ENCODE results near the gene MIA2. TPM values are rescaled to one million over a fixed set of nuclear protein-coding genes. Genes with fewer than 3 reads are reported as not detected.

The MIA2 gene
- total RNA-seq, 1 donor, result 21.6 TPM

DNA sequence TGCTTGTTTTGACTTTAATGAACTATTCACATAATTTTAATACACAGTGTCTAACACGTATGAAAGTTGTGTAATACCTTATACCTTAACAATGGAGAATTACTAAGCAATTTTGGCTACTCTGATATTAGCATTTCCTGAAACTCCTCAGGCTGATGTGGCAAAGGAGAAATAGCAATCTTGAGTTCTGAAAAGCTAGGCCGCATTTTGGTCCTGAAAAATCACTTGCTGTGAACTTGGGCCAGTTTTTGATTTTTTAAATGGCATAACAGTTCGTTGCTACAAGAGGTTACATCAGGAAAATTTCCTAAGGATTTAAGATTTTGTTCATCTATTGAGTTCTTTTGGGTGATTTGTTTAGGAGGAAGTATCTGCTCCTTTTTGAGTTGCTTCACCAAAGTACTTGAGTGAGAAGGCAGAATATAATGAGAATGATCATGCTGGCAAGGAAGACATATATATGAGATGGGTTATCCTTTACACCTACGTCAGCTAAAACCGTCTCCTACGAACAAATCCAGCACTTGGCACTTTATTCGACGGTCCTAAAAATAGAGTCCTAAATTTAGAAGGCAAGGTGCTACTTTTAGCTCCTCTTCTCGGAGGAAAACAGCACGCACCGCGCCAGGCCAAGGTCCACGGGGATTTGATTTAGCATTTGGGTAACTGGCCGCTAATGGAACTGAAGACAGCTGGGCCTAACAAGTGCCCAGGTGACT lies 32.2 kb downstream of the MIA2 start:
- H3K4me3 ChIP-seq (ENCODE audit: low read depth, low read length), result peak overlapping the region; percentile 88
- TF ChIP-seq, protein P1, sequence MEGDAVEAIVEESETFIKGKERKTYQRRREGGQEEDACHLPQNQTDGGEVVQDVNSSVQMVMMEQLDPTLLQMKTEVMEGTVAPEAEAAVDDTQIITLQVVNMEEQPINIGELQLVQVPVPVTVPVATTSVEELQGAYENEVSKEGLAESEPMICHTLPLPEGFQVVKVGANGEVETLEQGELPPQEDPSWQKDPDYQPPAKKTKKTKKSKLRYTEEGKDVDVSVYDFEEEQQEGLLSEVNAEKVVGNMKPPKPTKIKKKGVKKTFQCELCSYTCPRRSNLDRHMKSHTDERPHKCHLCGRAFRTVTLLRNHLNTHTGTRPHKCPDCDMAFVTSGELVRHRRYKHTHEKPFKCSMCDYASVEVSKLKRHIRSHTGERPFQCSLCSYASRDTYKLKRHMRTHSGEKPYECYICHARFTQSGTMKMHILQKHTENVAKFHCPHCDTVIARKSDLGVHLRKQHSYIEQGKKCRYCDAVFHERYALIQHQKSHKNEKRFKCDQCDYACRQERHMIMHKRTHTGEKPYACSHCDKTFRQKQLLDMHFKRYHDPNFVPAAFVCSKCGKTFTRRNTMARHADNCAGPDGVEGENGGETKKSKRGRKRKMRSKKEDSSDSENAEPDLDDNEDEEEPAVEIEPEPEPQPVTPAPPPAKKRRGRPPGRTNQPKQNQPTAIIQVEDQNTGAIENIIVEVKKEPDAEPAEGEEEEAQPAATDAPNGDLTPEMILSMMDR (IDR thresholded peaks at IDR 0.05; ENCODE audit: insufficient read depth, low read depth, low read length), result no peak
- peak; percentile 22 for DNase-seq (ENCODE audit: low read depth)

DNA sequence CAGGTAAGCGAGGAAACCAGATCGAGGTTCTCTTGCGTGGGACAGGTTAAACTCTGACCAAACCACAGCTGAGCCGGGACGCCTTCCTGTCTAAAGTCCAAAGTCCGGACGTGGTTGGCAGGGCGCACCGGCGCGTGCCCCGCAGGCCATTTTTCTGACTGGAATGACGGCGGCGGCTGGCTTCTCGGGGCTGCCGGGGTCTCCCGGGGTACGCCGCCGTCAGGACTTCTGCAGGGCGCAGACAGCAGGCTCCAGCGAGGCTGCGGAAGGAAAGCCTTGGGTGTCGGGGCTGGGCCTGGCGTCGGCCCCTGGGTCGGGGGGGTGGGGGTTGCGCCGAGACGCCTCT lies 32.8 kb downstream of the MIA2 start:
- TF ChIP-seq, protein P1 (IDR thresholded peaks at IDR 0.05; ENCODE audit: insufficient read depth, low read depth, low read length), result no peak

DNA sequence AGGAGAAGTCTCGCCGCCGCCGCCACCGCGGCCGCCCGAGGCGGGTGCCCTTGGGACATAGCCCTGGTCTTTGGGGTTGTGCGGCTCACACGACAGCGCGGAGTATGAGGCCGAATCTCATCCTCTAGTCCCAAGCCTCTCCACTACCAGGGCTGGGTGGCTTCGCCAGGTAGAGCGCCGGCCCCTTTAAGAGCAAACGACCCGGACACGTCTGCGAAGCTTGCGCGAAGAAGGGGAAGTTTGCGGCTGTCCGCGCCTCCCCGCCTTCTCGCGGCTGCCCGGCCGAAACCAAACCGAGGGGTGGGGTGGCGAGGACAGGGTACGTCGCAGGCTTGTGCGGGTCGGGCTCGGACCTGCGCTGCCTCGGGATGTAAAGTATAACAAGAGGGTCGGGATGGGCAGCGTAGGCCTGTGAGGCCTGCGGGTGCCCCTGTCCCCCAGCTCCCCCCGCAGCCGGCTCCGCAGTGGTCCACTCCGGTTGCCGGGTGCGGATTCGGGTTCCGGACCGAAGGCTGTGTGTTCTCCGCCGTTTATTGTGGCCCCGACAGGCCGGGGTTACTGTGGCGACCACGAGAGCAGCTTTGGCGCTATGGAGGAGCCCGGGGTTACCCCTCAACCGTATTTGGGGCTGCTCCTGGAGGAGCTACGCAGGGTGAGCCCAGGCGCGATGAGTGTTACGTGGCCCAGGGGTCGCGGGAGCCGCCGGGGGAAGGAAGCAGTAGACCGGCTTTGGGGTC lies 33.3 kb downstream of the MIA2 start:
- H3K4me3 ChIP-seq (ENCODE audit: low read depth, low read length), result peak overlapping the region; percentile 88
- peak; percentile 85 for DNase-seq (ENCODE audit: low read depth)
- TF ChIP-seq, protein P1 (IDR thresholded peaks at IDR 0.05; ENCODE audit: insufficient read depth, low read depth, low read length), result no peak

More for the DNA sequence above, 32.8 kb downstream of the MIA2 start:
- DNase-seq (ENCODE audit: low read depth), result peak; percentile 59
- peak overlapping the region; percentile 88 for H3K4me3 ChIP-seq (ENCODE audit: low read depth, low read length)

DNA sequence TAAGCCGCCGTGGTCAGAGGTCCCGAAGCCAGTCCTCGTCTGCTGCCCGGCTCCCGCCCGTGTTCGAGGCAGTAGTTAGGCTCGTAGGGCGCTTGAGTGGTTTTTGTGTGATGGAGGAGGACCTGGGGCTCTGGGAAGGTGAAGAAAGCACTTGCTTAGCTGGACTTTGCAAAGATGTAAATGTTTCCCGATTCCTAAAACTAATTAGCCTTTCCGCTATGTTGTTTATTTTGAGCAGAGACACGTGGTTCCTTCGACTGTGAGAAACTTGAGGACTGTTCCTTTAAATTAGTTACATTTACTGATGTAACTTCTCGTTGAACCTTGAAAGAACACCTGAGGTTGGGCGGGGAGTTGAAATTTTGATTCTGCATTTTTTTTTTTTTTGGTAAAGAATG lies 33.9 kb downstream of the MIA2 start:
- TF ChIP-seq, protein P1 (IDR thresholded peaks at IDR 0.05; ENCODE audit: insufficient read depth, low read depth, low read length), result no peak
- H3K4me3 ChIP-seq (ENCODE audit: low read depth, low read length), result peak overlapping the region; percentile 88
- DNase-seq (ENCODE audit: low read depth), result peak; percentile 55

DNA sequence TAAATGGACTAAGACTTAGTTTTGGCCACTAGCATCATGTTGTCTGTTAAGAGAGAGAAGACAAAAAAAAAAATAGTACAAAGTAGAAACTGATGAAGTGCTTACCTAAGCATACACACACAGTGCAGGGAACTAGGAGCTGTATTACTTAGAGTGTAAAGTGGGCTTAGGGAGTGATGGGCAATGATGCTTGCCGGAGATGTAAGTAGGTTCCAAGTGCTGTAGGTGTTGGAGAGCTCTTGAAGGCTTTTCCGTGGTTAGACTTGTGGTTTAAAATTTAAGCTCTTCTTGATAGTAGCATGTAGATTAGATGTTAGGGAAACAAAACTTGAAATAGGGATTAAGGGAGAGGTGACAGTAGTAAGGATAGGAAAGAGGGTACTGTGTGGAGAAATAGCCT lies 34.7 kb downstream of the MIA2 start:
- peak; percentile 36 for DNase-seq (ENCODE audit: low read depth)
- TF ChIP-seq, protein P1 (IDR thresholded peaks at IDR 0.05; ENCODE audit: insufficient read depth, low read depth, low read length), result no peak
- H3K4me3 ChIP-seq (ENCODE audit: low read depth, low read length), result peak overlapping the region; percentile 88

DNA sequence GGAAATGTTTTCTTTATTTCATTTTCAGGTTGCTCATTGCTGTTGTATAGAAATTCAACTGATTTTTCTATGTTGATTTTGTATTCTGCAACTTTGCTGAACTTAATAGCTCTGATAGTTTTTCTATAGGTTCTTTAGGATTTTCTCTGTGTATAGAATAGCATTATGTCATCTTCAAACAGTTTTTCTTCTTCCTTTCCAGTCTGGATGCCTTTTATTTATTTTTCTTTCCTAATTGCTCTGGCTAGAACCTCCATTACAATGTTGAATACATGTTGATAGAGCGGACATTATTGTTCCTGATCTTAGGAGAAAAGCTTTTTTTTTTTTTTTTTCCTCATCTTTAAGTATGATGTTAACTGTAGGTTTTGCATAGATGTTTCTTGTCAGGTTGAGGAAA lies 39.2 kb downstream of the MIA2 start:
- DNase-seq (ENCODE audit: low read depth), result no peak
- TF ChIP-seq, protein P1 (IDR thresholded peaks at IDR 0.05; ENCODE audit: insufficient read depth, low read depth, low read length), result no peak
- H3K4me3 ChIP-seq (ENCODE audit: low read depth, low read length), result no peak overlapping the region

Data from fibroblast of villous mesenchyme (primary cell).